Vagina (tissue), 2 donors: ENCODE measurements around the gene RAB6B.

Experiments
- POLR2A ChIP-seq, 2 donors: fragments of 450-650 bp; IDR thresholded peaks; one replicate each; pipeline ENCODE4 v1.6.1; 2017; ENCODE audit warnings: antibody characterized with exemption in 2 of 2, mild to moderate bottlenecking in 2 of 2, moderate library complexity in 2 of 2
- TF ChIP-seq, protein P1 (sequence below), 3 experiments: fragments of 450-650 bp in 2 of 3; fragments of 200-600 bp in 1 of 3; sonication (generic) in 1 of 3; IDR thresholded peaks; one replicate each; pipeline ENCODE4 v1.5.1; 2017 to 2019; ENCODE audit warnings: antibody characterized with exemption in 3 of 3, mild to moderate bottlenecking in 2 of 3, moderate library complexity in 2 of 3

DNA sequence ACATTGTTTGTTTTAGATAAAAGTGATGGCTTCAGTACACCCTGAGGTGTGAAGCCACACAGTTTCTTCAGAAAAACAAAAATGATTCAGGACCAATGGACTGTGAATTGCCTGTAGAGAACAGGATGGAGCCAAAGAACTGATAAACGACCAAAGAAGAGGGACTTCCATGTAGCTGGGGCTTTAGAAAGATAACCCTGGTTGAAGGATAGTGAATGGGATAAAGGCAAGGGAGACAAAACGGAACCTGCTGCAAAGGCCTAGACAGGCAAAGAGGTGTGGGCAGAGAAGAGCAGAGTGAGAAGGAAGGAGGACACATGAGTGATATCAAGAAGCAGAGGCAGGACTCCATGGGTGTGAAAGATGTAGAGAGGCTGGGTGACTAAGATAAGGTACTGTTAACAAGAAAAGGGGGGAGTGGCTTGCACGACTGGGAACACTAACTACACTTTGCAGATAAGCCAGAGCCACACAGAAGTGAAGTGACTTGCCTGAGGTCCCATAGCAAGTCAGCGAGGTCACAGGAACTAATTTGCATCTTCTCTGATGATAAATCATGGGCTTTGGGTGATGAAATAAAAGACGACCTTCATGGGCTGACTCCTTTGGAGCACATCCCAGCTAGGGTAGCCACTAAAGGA, 44.3 kb downstream of the RAB6B start:
- TF ChIP-seq, protein P1, sequence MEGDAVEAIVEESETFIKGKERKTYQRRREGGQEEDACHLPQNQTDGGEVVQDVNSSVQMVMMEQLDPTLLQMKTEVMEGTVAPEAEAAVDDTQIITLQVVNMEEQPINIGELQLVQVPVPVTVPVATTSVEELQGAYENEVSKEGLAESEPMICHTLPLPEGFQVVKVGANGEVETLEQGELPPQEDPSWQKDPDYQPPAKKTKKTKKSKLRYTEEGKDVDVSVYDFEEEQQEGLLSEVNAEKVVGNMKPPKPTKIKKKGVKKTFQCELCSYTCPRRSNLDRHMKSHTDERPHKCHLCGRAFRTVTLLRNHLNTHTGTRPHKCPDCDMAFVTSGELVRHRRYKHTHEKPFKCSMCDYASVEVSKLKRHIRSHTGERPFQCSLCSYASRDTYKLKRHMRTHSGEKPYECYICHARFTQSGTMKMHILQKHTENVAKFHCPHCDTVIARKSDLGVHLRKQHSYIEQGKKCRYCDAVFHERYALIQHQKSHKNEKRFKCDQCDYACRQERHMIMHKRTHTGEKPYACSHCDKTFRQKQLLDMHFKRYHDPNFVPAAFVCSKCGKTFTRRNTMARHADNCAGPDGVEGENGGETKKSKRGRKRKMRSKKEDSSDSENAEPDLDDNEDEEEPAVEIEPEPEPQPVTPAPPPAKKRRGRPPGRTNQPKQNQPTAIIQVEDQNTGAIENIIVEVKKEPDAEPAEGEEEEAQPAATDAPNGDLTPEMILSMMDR (IDR thresholded peaks at IDR 0.05), result no peak
- no peak for TF ChIP-seq POLR2A (IDR thresholded peaks at IDR 0.05)
